Measurements from ENCODE around the gene ACTR5.

ACTR5 gene

DNA sequence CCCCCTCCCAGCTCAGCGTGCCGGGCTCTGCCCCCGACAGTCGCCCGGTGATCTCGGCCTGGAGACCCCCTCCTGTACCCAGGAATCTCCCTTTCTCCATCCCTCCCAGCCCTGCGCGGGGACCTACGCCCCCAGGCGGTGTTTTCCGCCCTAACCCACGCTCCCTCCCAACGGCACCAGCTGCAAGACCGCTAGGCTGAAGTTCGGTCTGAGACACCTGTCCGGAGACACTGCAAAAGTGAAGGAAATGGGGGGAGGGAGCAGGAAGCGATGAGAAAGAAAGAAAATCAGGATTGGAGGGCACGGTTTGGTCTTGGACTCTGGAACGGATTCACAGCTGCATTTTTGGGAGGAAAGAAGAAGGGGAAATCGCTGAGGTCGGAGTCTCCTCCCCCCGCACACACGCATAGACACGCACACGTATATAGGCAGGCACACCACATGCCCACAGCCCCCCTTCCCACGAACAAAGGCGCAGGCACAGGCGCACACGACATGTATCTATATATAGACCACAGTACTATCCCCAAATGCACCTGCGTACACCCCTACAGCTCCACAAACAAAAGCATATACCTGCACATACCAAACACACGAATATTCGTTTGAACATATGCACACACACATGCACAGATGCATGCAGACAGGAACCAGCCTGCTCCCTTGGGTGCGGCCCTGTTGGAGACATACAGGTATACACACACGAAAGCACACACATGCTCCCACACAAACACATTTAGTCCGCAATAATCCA is 22.9 kb upstream of the ACTR5 start:
- no peaks in the 10 kb centered on the region for H3K36me3 ChIP-seq (replicated peaks)
- DNase-seq (ENCODE audit: low spot score in 2 of 2) = no peak
- no peaks in the 10 kb centered on the region for H3K9me3 ChIP-seq
- H3K4me1 ChIP-seq = no peaks in the 10 kb centered on the region
- in situ Hi-C loops (cut with MboI; ENCODE audit: low sequenced_read_pairs) = no loop called here
- H3K27me3 ChIP-seq (ENCODE audit: low read depth) = peaks cover 83% of the 10 kb centered on the region
- no peak overlapping the region for H3K4me3 ChIP-seq

DNA sequence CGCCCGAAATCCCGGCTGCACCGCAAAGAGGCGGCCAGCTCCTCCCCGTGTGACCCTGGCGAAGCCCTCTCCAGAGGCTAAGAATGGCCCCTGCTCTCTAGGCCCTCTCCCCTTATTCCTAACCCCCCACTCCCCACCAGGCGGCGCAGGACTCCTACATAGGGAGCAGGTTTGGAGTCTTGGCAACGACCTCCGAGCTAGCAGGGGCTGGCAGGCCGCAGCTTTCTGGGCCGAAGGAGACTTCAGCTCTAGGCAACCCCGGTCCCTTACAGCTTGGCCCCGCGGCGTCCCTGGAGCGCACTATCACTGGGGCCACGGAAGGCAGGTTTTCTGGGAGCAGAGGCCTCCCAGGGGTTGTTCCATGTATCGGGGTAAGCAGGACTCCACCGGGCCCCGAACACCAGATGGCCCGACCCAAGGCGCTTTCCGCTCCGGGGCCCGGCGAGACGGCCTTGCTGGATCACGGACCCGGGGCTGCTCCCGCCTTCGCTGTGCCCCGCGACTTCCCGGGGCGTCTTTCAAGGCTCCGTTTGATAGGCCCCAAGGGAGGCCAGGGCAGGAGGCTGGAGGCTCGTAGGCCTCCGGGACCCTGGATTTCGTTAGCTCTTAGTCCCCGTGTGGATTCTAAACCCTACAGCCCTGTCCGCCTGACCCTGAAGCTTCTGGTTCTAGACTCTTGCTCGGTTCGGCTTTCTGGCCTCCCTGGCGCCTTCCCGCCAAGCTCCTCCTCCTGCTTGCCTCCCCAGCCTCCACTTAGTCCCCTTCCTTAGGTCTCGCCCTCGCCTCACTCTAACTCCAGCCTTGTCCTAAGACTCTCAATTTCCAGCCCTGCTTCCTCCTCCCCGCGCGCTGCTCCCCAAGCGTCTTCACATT is 22.1 kb upstream of the ACTR5 start:
- H3K36me3 ChIP-seq (replicated peaks) = no peaks in the 10 kb centered on the region
- H3K9me3 ChIP-seq = no peaks in the 10 kb centered on the region
- no peak overlapping the region for H3K4me3 ChIP-seq
- peak in 1 of 2 experiments; percentile 73 for DNase-seq (ENCODE audit: low spot score in 2 of 2)
- H3K4me1 ChIP-seq = peaks cover under 1% of the 10 kb centered on the region; the same call in 1 of the 2 replicates
- peaks cover 79% of the 10 kb centered on the region for H3K27me3 ChIP-seq (ENCODE audit: low read depth)
- in situ Hi-C loops (cut with MboI; ENCODE audit: low sequenced_read_pairs) = no loop called here

DNA sequence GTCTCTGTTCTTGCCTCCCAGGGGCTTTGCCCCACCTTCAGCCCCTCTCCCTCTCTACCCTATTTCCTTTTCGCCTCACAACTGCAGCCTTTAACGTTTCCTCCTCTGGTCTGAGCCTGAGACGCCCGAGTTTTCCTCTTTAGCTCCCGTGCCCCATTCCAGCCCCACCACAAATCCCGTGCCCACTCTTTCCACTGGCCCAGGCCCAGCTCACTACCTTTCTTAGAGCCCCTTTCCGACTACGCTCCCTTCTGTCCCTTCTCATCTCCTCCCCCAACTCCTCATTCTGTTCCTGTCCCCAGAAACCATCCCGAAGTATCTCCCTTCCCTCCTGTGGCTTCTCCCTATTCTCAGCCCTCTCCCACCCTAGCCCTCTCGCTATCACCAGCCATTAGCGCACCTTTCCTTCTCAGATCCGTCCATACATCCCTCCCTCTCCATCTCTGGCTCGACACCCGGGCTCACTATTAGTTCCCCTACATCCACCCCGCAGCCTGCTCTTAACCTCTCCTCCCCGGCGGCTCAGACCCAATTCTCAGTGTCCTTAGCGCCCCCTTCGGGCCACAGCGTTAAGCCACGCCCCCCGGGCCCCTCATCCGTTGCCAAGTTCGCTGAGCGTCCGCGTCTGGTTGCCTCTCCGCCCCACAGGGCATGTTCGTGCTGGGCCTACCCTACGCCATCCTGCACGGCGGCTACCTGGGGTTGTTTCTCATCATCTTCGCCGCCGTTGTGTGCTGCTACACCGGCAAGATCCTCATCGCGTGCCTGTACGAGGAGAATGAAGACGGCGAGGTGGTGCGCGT is 21.3 kb upstream of the ACTR5 start:
- Histone ChIP-seq H3K4me3 (no peak overlapping the region), H3K36me3 (replicated peaks) (no peaks in the 10 kb centered on the region), H3K9me3 (no peaks in the 10 kb centered on the region), H3K4me1 (peaks cover 3% of the 10 kb centered on the region; the same call in 1 of the 2 replicates), H3K27me3 (ENCODE audit: low read depth) (peaks cover 72% of the 10 kb centered on the region)
- peak in 1 of 2 experiments; percentile 72 for DNase-seq (ENCODE audit: low spot score in 2 of 2)
- in situ Hi-C loops (cut with MboI; ENCODE audit: low sequenced_read_pairs) = no loop called here

DNA sequence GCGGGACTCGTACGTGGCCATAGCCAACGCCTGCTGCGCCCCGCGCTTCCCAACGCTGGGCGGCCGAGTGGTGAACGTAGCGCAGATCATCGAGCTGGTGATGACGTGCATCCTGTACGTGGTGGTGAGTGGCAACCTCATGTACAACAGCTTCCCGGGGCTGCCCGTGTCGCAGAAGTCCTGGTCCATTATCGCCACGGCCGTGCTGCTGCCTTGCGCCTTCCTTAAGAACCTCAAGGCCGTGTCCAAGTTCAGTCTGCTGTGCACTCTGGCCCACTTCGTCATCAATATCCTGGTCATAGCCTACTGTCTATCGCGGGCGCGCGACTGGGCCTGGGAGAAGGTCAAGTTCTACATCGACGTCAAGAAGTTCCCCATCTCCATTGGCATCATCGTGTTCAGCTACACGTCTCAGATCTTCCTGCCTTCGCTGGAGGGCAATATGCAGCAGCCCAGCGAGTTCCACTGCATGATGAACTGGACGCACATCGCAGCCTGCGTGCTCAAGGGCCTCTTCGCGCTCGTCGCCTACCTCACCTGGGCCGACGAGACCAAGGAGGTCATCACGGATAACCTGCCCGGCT is 20.6 kb upstream of the ACTR5 start:
- DNase-seq (ENCODE audit: low spot score in 2 of 2) = no peak
- Histone ChIP-seq H3K27me3 (ENCODE audit: low read depth) (peaks cover 66% of the 10 kb centered on the region), H3K4me3 (no peak overlapping the region), H3K36me3 (replicated peaks) (no peaks in the 10 kb centered on the region), H3K9me3 (no peaks in the 10 kb centered on the region), H3K4me1 (peaks cover 3% of the 10 kb centered on the region; the same call in 1 of the 2 replicates)
- in situ Hi-C loops (cut with MboI; ENCODE audit: low sequenced_read_pairs) = no loop called here

DNA sequence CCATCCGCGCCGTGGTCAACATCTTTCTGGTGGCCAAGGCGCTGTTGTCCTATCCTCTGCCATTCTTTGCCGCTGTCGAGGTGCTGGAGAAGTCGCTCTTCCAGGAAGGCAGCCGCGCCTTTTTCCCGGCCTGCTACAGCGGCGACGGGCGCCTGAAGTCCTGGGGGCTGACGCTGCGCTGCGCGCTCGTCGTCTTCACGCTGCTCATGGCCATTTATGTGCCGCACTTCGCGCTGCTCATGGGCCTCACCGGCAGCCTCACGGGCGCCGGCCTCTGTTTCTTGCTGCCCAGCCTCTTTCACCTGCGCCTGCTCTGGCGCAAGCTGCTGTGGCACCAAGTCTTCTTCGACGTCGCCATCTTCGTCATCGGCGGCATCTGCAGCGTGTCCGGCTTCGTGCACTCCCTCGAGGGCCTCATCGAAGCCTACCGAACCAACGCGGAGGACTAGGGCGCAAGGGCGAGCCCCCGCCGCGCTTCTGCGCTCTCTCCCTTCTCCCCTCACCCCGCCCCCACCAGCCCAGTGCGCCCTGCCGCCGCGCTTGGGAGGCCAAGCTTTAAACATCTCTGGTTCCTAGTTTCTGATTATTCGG is 20.0 kb upstream of the ACTR5 start:
- no peaks in the 10 kb centered on the region for H3K36me3 ChIP-seq (replicated peaks)
- H3K4me1 ChIP-seq = peaks cover 3% of the 10 kb centered on the region; the same call in 1 of the 2 replicates
- no peaks in the 10 kb centered on the region for H3K9me3 ChIP-seq
- peaks cover 60% of the 10 kb centered on the region for H3K27me3 ChIP-seq (ENCODE audit: low read depth)
- DNase-seq (ENCODE audit: low spot score in 2 of 2) = no peak
- H3K4me3 ChIP-seq = no peak overlapping the region
- in situ Hi-C loops (cut with MboI; ENCODE audit: low sequenced_read_pairs) = no loop called here

DNA sequence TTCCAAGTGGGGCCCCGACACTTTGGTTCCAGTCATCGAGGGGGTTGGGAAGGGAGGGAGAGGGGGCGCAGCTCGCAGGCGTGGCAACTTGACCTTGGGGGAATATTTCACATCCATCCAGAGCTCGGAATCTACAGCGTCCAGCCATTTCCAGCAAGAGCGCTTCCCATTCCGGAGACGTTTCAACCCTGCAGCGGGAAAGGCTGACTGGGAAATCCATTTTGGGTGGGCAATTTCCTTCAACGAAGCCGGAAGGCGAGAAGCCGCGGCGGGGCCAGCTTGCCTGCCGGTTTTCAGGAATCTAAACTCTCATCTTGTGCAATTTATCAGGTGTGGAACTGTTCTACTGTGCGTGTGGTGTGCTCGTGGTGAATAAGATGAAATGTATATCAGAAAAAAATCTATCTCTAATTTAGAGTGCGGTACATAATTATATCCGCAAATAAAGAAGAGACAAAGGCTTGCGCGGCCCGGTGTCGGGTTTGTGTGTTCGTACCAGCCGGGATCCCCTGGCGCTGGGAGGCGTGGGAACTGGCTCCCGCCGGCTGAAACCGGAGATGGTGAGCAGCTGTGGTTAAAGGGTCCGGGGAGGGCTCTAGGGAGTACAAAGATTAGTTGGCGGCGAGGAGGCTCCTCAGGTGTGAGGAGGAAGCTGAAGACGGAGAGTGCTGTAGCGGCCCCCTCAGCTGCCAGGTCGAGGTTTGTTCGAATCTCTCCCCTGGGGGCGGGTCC is 19.2 kb upstream of the ACTR5 start:
- peaks cover 52% of the 10 kb centered on the region for H3K27me3 ChIP-seq (ENCODE audit: low read depth)
- in situ Hi-C loops (cut with MboI; ENCODE audit: low sequenced_read_pairs) = no loop called here
- peak in 1 of 2 experiments; percentile 45 for DNase-seq (ENCODE audit: low spot score in 2 of 2)
- H3K4me1 ChIP-seq = peaks cover 3% of the 10 kb centered on the region; the same call in 1 of the 2 replicates
- H3K9me3 ChIP-seq = no peaks in the 10 kb centered on the region
- H3K4me3 ChIP-seq = no peak overlapping the region
- H3K36me3 ChIP-seq (replicated peaks) = no peaks in the 10 kb centered on the region

DNA sequence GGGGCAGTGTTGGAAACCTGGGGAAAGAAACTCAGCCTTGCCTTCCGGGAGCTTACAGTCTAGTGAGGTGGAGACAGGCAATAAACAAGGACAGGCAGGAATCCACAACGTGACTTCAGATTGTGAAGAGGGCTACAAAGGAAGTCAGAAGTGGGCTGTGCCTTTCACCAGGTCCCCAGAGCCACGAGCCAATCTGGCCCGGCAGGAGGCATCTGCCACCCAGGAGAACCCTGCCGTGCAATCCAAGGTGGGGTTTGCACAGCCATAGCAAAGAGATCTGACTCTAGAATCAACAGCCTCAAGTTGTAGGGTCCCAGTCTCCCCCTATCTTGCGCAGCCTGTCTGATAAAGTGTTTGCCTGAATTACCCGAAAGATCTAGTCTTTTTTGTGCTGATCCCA is 18.5 kb upstream of the ACTR5 start:
- H3K36me3 ChIP-seq (replicated peaks) = no peaks in the 10 kb centered on the region
- no peak overlapping the region for H3K4me3 ChIP-seq
- in situ Hi-C loops (cut with MboI; ENCODE audit: low sequenced_read_pairs) = loop anchor here (5.0 kb wide), 1 partner anchor 82 kb away; no protein-coding TSS in a partner anchor
- peaks cover 50% of the 10 kb centered on the region for H3K27me3 ChIP-seq (ENCODE audit: low read depth)
- no peaks in the 10 kb centered on the region for H3K9me3 ChIP-seq
- DNase-seq (ENCODE audit: low spot score in 2 of 2) = no peak
- peaks cover 3% of the 10 kb centered on the region; the same call in 1 of the 2 replicates for H3K4me1 ChIP-seq

DNA sequence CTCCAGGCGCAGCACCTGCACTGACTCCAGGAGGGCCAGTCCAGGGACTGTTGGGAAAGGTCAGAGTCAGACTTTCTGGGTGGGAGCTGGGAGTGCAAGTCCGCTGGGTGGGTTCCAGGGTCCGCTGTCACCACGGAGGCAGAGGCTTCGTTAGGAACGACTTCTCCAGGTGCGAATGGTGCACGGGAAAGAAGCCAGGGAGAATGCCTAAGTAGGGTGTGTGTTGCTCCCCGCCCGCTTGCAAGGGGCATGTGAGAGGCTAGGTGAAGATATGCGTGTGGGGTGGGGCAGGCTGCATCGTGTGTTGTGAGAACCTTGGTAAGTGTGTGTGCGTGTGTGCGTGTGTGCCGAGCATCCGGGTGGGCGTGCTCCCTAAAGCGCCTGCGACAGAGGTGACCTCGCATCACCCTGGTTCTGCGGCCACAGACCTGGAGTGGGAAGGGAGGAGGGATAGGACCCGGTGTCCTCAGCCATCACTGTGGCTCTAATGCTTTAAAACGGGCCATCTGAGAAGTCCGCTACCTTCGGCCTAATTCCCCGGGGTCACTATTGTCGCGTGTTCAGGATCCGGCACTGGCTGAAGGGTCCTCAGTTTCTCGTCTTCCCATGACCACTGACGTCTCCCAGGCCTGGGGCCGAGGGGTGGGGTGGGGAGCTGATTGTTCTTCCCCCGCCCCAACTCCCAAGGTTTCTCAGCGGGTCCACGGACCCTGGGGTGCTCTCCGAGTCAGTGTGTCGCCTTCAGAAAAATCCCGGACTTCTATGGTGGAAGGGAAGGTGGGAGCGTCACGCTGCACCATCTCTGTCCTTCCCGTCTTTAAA is 17.9 kb upstream of the ACTR5 start:
- H3K36me3 ChIP-seq (replicated peaks) = no peaks in the 10 kb centered on the region
- peaks cover 3% of the 10 kb centered on the region; the same call in 1 of the 2 replicates for H3K4me1 ChIP-seq
- H3K27me3 ChIP-seq (ENCODE audit: low read depth) = peaks cover 44% of the 10 kb centered on the region
- H3K4me3 ChIP-seq = no peak overlapping the region
- in situ Hi-C loops (cut with MboI; ENCODE audit: low sequenced_read_pairs) = loop anchor here (5.0 kb wide), 1 partner anchor 83 kb away; no protein-coding TSS in a partner anchor
- no peak for DNase-seq (ENCODE audit: low spot score in 2 of 2)
- no peaks in the 10 kb centered on the region for H3K9me3 ChIP-seq

DNA sequence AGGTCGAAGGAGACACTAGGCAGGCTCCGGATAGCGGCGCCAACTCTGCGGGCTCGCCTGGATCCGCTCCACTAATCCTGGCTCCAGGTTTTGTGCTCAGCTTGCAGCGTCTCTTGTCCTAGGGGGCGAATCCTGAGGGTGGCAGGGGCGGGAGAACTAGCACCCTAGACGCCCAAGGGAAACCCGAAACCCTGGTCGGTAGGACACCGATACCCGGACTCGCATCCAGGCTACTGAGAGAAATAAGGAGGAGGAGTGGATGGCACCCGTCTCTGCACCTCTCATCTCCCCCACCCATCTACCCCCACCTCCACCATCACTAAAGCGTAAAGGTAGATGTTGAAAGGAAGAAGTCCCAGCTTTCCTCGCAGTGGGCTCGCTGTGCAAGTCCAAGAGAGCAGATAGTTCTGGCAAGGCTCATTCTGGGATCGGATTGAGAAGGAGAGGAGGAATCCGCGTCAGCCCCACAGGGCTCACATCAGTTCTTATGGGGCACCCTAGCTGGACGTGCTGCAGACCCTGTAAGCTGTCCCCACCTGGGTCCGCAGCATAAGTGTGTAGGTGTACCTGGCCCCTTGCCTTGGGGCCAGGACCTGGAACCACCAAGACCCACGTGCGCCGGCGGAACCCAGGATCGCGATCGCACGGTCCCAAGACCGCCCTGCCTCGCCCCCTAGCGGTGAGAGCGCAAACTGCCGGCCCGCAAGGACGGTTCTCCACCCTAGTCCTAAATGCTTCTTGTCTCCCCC is 17.1 kb upstream of the ACTR5 start:
- H3K4me3 ChIP-seq = peak overlapping the region; percentile 32
- H3K9me3 ChIP-seq = no peaks in the 10 kb centered on the region
- H3K27me3 ChIP-seq (ENCODE audit: low read depth) = peaks cover 44% of the 10 kb centered on the region
- in situ Hi-C loops (cut with MboI; ENCODE audit: low sequenced_read_pairs) = loop anchor here (5.0 kb wide), 1 partner anchor 84 kb away; no protein-coding TSS in a partner anchor
- peaks cover 3% of the 10 kb centered on the region; the same call in 1 of the 2 replicates for H3K4me1 ChIP-seq
- H3K36me3 ChIP-seq (replicated peaks) = no peaks in the 10 kb centered on the region
- peak; percentile 81 to 93 for DNase-seq (ENCODE audit: low spot score in 2 of 2)

DNA sequence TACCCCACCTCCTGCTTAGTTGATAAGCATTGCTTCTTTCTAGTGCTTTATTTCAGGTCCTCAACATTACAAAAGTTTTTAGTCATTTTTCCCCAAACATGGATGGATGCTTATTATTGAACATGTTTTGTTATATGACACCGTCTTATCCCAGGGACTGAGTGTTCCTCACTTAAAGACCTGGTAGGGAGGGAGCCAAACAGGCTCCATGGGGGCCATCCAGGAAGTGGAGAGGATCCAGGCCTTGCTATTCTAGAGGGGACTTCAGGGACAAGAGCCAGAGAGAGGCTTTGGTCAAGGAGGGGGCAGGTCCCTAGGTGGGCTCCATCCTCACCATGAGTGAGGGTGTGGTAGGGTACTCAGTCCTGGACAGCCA is 16.5 kb upstream of the ACTR5 start:
- DNase-seq (ENCODE audit: low spot score in 2 of 2) = no peak
- in situ Hi-C loops (cut with MboI; ENCODE audit: low sequenced_read_pairs) = loop anchor here (5.0 kb wide), 1 partner anchor 84 kb away; no protein-coding TSS in a partner anchor
- Histone ChIP-seq H3K27me3 (ENCODE audit: low read depth) (peaks cover 44% of the 10 kb centered on the region), H3K4me3 (no peak overlapping the region; the same call in 1 of the 2 replicates), H3K4me1 (peaks cover 3% of the 10 kb centered on the region; the same call in 1 of the 2 replicates), H3K9me3 (no peaks in the 10 kb centered on the region), H3K36me3 (replicated peaks) (no peaks in the 10 kb centered on the region)

DNA sequence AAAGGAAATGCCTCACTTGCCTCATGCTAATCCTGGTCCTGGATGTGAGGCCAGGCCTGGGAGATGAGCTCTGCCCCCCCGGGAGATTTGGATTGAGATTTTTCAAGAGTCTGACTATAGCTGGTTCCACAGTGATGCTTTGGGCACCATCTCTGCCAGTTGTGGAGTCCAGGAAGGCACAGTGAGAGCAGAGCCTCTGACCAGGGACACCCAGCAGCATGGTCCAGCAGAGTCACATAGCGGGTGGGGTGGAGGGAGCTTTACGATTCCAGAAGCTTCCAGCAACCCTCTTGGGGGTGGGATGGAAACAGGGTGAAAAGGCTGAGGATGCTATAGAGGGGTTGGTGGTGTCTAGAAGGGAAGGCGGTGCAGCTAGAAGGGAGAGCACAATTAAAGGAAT is 15.3 kb upstream of the ACTR5 start:
- H3K4me3 ChIP-seq = no peak overlapping the region
- peaks cover 3% of the 10 kb centered on the region; the same call in 1 of the 2 replicates for H3K4me1 ChIP-seq
- no peak for DNase-seq (ENCODE audit: low spot score in 2 of 2)
- H3K36me3 ChIP-seq (replicated peaks) = no peaks in the 10 kb centered on the region
- in situ Hi-C loops (cut with MboI; ENCODE audit: low sequenced_read_pairs) = loop anchor here (5.0 kb wide), 1 partner anchor 86 kb away; no protein-coding TSS in a partner anchor
- peaks cover 41% of the 10 kb centered on the region for H3K27me3 ChIP-seq (ENCODE audit: low read depth)
- no peaks in the 10 kb centered on the region for H3K9me3 ChIP-seq

Data from HAP-1 (cell line).